NK-92 treated with Interleukin-12 subunit alpha and Interleukin-12 subunit beta, amount 100 ng/mL, for 24 hours (cell line): ENCODE measurements around the gene IRX5.

ENCODE experiments used
- DNase-seq: peaks from one replicate; lab custom pipeline; 2025; lab: John Stamatoyannopoulos, UW

The IRX5 gene

DNA sequence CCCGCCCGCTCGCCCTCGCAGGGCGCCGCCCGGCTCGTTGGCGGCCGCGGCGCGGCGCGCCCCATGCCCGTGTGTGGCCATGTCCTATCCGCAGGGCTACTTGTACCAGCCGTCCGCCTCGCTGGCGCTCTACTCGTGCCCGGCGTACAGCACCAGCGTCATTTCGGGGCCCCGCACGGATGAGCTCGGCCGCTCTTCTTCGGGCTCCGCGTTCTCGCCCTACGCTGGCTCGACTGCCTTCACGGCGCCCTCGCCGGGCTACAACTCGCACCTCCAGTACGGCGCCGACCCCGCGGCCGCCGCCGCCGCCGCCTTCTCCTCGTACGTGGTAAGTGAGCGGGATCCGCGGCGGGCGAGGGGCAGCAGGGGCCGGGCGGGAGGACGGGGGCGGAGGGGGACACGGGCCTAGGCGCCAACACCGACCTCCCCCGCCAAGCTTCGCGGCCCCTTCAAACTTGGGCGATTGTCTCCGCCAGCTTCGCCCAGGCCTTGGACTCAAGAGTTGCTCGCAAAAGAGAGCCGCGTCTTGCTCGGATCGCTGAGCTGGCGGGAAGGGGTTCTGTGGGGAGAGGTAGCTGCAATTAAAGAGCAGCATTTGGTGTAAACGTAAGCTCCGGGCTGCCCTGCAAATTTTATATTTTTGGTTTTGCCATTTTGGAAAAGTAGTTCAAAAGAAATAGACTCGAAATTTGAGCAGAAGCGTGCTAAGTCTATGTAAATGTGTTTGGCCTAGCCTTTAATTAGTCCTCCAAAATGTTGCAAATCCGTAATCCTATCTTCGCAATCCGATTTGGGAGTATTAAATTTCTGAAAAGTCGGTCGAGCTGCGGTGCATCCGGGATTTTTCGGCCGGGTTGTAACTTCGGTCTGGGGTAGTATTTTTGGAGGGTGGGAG is 702 bp downstream of the IRX5 start:
- DNase-seq: no peak

DNA sequence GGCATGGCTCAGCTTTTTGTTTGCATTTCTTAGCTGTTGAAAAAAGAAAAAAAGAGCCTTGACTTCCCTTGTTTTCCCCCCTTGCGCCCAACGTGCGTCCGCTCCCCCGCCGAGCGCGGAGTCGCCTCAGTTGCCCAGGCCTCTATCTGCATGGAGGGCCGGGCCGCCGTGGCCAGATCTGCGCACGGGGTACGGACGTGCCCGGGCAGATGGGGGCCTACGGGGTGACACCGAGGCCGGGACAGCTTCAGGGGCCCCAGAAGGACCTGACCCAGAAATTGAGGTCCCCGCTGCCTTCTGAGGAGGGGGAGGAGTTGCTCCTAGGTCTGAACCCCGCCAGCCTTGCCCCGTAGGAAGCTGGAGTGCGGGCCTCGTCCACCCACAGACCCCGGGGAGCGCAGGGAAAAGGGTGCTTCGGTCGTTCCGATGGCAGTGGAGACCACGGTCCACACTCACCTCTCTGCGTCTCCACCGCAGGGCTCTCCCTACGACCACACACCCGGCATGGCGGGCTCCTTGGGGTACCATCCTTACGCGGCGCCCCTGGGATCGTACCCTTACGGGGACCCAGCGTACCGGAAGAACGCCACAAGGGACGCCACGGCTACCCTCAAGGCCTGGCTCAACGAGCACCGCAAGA is 1.5 kb downstream of the IRX5 start:
- DNase-seq: no peak

DNA sequence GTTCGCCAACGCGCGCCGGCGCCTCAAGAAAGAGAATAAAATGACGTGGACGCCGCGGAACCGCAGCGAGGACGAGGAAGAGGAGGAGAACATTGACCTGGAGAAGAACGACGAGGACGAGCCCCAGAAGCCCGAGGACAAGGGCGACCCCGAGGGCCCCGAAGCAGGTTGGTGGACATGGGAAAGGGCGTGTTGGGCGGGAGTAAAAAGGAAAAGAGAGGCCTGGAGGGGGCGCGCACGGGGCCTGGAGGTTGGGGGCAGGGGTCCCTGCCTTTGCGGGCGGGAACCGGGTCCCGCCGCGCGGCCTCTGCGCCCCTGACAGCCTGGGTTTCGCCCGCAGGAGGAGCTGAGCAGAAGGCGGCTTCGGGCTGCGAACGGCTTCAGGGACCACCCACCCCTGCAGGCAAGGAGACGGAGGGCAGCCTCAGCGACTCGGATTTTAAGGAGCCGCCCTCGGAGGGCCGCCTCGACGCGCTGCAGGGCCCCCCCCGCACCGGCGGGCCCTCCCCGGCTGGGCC is 2.1 kb downstream of the IRX5 start:
- DNase-seq: no peak

DNA sequence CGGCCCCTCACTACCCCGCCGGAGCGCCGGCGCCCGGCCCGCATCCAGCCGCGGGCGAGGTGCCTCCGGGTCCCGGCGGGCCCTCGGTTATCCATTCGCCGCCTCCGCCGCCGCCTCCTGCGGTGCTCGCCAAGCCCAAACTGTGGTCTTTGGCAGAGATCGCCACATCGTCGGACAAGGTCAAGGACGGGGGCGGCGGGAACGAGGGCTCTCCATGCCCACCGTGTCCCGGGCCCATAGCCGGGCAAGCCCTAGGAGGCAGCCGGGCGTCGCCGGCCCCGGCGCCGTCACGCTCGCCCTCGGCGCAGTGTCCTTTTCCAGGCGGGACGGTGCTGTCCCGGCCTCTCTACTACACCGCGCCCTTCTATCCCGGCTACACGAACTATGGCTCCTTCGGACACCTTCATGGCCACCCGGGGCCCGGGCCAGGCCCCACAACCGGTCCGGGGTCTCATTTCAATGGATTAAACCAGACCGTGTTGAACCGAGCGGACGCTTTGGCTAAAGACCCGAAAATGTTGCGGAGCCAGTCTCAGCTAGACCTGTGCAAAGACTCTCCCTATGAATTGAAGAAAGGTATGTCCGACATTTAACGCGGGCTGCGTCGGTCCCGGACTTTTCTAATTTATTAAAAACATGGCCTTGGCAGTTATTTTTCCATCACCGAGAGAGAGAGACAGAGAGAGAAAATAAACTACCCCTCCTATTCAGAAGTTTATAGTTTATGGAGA is 2.8 kb downstream of the IRX5 start:
- no peak for DNase-seq

DNA sequence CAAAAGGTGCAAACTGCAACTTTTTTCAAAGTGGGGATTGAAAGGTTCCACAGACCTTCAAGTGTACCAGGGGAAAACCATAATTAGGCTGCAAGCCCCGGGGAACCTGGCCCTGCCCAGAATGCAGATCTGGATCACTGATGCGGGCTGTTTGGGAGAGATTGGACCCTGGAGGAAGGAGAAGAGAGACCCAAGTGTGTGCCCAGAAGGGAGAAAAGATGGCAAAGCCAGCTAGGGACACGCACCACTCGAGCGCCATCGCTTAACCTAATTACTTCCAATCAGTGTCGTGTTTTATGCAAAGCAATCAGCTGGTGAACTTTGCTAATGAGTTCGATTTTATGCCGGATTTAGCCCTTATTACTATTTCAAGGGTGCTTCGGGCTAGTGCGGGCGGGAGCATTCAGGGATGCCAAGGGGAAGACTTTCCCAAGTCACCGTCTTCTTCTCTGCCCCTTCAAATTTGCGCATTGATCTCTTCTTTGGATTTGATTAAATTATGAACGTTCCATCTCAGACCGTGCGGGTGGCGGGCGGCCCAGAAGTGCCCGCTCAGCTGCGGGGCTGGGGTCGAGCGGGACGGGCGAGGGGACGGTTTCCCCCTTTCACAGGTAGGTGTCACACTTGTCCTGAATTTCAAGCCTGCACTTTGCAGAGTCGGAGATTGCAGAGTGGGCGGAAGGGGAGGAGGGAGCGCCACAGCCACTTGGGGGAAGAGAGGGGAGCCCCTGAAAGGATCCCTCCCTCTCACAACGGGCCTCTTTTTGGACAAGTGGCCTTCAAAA is 4.0 kb downstream of the IRX5 start:
- no peak for DNase-seq

DNA sequence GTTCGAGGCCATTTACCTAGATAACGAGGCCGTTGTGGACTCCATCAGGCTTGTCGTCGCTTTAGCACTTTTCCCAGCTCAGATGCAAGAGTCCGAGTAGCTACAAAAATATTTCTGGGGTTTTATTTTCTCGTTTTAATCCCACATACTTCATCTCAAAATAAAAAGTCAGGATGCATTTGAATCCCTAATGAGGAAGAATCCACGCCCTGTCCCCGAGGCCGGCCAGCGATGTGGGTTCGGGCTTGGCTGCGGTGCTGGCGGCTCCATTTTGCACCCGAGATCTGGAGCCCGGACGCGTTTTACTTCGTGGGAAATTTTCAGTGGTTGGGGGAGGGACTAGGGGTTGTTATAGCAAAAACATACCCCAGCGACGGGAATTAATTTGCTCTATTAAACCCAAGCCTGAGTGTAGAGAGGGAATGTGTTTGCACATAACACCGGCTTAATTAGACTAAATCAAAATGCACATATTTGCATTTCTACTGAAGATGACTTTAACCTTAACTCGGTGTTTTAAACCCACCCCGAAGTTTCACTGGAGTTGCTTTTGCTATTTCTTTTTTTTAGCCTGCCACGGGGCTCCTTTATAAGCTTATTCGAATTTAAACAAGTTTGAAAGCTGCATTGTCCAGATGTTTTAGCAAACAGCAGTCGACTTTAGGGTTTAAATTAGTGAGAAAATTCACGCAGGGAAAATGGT is 4.8 kb downstream of the IRX5 start:
- no peak for DNase-seq

DNA sequence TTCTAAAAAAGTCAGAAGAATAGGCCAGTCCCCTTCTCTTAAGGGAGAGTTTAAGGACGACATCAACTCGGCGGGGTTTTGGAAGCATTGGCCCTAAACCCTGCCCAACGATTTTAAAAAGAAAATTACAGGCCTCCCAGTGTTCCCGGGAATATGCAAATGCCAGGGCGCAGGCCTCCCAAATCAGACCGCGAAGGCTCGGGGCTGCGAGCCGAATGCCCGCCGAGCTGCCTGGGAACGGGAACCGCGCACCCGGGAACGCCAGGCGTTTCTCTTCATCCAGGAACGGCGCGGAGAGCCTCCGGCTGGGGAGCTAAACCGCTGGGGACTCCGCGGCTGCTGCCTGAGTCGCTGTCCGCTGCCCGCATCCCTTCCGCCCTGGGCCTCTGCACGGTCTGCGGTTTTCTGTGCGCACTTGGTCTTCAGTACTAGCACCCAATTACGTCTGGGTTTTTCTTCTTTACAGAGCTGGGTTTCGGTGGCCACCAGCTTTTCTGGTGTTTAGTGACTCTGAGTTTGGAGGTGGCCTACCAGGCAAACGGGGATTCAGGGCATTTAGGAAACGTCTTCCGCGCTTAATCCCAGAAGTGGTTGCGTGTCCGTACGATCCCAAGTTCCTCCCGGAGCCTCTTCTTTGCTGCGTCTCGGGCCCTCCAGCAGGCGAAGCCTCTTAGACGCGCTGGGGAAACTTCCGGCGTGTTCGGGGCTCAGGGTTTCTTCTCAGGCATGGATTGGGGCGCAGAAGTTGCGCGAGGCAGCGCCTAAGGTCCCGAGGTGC is 5.7 kb downstream of the IRX5 start:
- DNase-seq: no peak

DNA sequence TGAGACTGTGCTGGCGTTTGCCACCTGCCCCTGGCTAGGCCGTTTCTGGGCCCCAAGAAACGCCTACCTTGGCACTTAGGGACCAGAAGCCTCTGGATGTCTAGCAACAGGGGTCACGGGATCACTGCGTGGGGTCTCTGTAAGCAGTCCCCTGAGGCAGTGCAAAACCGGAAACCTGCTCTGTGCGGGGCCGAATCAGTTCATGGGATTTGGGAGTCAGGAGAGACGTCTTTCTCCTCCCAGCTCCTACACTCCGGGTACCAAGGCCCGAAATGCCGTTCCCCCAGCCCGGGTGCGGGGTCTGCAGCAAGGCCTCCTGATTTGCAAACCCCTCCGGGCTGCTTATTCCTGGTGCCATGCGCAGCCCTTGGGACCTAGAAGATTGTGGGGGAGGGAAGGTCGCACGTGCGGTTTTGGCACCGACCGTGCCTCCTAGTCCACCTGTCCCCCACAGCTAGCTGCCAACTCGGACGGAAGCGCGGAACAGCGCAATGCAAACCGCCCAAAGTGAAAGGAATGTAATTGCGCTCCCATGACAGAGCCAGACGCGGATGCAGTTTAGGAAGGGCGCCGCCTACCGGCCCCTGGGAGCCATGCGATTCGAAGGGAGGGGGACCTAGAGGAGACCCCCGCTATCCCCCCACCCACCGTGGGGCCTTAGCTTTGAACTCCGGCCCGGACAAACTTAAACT is 6.5 kb downstream of the IRX5 start:
- no peak for DNase-seq

DNA sequence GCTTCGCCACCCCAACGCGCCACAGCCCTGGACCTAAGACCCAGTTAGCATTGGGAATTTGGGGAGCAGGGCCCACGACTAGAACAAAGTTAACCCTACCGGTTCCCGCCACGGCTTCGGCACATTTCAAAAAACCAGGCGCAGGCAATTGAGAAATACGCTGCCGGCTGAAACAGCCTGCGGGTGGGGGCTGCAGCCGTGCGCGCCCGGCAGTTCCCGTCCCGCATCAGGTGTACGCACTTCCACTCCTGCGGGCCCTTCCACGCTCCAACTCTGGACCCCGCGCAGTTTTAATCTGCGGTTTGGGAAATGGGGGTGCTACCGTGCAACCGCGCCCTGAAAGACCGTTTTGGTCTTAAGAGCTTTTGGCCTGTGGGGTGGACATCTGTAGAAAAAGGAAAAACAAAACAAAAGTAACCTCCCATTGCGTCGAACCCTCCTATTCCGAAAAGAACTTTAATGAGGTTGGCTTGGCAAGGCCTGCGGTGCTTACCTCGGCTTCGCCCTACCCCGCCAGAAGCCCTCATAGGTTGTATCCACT is 7.1 kb downstream of the IRX5 start:
- DNase-seq: no peak

DNA sequence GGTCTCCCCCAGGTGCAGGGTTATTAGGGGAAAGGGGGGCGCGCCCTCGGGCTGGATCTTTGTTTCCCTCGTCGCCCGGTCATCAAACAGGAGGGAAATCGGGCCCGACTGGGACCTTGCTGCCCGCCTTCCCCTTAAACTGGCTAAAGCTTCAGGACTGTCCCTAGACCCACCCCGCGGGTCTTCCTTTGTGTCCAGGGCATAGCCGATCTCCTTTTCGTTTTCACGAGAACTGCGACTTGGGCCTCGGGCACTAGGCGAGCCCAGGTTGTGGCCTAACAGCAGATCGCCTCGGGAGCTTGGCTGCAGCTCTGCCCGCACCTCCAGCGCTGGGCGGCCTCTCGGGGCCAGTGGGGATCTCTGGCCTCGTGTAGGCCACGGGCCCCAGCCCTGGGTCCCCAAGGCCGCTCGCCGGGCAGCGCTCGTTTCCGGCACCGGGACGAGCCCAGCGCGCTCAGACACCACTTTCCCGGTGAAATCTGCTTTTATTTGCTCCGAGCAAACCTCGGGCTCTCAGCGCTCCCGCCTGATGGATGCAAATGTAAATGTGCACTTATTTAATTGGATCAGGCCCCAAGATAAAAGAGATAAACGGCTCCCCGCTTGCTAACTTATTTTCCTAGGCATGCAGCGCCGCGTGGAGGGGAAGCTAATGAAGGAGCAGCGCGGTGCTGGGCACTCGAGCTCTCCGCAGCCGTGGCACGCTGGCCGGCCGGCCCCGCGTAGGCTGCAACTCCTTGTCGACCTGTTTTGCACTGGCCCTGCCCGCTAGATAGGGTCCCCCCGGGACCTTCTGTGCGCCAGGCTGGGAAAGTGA is 7.8 kb downstream of the IRX5 start:
- no peak for DNase-seq

DNA sequence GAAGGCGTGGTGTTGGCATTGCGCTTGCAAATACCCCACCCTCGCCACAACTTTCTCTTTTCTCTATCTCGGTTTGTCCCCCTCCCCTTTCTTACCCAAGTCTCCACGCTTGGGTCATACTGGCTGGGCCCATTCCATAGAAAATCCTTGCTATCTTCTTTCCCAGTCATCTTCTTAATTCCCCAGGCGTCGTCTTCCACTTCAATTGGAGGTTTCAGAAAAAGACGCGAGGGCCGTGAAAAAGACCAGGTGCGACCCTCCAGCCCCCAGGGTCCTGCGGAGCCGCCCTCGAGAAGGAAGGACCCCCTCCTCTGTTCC is 8.3 kb downstream of the IRX5 start:
- no peak for DNase-seq

DNA sequence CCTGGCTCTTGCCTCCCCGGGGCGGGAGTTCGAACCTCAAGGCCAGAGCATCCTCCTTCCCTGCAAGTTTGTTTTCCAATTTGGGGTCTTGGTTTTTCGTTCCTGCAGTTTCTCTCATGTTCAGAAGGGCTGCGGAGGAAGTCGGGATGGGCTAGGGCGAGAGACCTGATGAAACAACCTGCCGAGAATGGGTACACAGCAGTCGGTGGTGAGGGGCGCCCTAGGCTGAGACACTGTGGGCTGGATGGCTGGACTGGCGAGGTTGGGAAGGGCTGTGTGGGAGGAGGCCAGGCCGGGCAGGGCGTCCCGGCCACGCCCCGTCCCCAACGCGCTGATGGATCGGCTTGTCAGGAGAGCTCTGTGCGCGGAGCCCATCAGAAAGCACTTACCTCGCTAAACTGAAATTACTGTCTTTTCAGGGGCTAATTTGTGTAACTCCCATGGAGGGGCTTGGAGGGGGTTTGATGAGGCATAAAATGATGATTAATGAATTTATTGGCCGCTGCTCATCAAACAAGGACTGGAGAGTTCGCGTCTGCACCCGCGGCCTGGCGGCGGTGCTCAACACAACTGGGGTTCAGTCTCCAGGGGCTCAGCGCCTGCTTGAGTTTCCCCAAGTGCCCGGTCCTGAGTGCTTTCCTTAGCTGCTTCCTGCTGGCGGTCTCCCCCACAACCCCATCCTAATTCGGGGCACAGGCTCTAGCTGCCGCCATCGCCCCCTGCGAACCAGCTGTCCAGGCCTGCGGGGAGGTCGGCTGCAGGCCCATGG is 9.0 kb downstream of the IRX5 start:
- no peak for DNase-seq

DNA sequence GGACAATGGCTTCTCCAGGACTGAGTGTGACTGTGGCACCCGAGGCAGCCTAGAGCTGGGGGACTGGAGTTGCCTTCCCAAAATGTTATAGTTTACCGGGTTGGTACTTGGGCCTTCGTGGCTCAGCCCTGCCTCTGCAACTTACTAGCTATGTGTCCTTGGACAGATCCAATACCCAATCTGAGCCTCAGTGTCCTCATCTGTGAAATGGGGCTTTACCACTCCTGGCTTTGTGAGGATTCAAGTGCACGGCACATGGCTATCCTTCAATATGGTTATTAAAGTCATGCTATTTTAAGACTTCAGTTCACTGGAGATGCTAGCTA is 9.6 kb downstream of the IRX5 start:
- DNase-seq: no peak

DNA sequence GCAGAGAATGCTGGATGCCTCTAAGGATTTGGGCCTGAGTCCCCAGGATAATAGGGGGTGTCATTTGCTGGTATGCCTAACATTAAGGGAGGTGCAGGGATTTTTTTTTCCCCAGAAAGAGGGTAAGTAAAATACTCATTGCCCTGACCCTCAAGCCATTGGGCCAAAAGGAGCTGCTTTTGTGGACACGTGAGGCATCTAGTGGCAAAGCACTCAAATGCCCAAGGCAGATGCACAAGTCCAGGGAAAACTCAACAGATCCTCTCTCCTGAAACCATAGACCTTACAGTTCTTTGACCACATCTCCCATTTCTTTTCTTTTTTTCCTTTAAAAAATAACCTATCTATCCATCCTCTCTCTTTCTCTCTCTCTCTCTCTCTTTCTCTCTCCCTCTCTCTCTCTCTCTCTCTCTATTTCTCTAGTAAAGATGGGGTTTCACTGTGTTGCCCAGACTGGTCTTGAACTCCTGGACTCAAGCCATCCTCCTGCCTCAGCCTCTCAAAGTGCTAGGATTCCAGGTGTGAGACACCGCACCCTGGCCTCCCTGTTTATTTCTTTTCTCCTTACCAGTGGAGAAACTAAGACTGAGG is 11.8 kb downstream of the IRX5 start:
- no peak for DNase-seq

DNA sequence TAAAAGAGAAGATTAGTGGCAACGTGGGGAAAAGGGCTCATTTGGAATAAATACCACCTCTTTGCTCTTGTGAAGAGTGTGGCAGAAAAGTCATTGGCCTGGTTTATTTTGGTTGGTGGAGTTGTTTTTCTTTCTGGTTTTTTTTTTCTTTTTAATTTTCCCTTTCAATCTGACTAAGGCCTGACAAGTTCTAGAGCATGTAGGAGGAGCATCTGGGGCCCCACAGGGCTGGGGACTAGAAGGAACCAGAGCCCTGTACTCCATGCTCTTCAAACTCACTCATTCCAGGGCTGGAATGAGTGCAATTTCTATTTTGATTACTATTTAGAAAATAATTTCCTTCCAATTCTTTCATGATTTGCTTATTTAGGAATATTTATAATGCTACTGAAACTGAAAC is 13.3 kb downstream of the IRX5 start:
- no peak for DNase-seq

DNA sequence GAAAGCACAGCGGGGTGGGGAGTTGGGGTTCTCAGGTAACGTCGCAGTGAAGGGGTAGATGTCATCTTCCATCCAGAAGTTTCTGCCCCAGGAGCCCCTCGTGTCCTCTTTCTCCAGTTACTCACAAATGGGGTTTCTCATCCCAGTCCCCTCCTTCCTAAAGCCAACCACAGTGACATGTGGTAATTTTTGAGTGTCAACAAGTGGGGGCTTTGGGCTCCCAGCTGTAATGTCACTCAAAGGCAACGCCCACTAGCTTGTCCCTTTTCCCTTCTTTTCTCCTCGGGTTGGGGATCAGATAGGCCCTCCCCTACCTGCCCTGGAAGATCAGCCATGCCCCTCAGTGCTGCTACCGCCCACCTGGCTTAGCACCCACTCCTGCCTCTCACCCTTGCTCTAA is 14.4 kb downstream of the IRX5 start:
- DNase-seq: no peak

DNA sequence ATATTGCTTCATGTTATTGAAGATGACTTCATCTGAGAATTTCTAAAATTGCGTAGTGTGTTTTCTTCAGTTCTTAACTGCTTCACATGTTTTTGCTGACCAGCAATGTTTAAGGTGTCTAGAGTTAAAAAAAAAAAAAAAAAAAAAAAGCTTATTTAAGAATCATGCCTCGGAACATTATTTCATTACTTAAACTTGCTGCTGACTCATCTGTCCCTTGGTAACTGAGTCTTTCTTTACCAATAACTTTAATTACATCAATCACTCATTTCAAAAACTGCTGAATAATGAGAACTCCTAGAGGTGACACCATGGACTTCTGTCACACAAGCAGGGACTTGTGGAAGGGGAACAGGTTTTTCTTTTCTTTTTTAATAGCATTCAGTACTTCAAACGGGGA is 16.2 kb downstream of the IRX5 start:
- no peak for DNase-seq

DNA sequence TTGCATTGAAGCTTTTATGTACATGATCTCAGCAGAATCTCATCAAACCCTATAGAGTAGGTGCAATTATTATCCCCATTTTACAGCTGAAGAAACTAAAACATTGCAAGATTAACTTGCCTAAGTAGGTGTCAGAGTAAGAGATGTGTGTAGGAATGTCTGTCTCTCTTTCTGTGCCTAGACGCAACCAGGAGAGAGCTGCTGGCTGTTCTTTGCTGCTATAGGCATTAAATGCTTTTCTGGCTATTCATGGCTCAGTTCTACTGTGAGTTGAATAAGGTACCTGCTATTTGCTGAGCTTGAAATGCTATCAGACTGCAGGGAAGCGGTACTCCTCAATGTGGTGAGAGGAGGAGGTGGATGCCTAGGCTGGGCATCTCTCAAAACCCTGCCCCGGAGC is 17.0 kb downstream of the IRX5 start:
- no peak for DNase-seq
